AG10803 (cell line): ENCODE results near the gene TTLL5.

Experiments used
- DNase-seq: peaks from one replicate; pipeline ENCODE4 v3.0.0; 2010; ENCODE audit warnings: low read depth
- H3K4me3 ChIP-seq: 2 replicates; pipeline ENCODE4 v1.5.1; 2011; ENCODE audit warnings: mild to moderate bottlenecking, low read length, control low read depth
- TF ChIP-seq, protein P1 (sequence below): conservative IDR thresholded peaks from 2 replicates; pipeline ENCODE4 v1.5.1; 2011; ENCODE audit warnings: mild to moderate bottlenecking, low read length, control low read depth, inconsistent platforms

The TTLL5 gene

GRCh38 chr14:75933712-75934296 is 272.8 kb downstream of the TTLL5 start:
- TF ChIP-seq, protein P1, sequence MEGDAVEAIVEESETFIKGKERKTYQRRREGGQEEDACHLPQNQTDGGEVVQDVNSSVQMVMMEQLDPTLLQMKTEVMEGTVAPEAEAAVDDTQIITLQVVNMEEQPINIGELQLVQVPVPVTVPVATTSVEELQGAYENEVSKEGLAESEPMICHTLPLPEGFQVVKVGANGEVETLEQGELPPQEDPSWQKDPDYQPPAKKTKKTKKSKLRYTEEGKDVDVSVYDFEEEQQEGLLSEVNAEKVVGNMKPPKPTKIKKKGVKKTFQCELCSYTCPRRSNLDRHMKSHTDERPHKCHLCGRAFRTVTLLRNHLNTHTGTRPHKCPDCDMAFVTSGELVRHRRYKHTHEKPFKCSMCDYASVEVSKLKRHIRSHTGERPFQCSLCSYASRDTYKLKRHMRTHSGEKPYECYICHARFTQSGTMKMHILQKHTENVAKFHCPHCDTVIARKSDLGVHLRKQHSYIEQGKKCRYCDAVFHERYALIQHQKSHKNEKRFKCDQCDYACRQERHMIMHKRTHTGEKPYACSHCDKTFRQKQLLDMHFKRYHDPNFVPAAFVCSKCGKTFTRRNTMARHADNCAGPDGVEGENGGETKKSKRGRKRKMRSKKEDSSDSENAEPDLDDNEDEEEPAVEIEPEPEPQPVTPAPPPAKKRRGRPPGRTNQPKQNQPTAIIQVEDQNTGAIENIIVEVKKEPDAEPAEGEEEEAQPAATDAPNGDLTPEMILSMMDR = no peak
- DNase-seq = no peak
- no peak overlapping the region for H3K4me3 ChIP-seq

DNA sequence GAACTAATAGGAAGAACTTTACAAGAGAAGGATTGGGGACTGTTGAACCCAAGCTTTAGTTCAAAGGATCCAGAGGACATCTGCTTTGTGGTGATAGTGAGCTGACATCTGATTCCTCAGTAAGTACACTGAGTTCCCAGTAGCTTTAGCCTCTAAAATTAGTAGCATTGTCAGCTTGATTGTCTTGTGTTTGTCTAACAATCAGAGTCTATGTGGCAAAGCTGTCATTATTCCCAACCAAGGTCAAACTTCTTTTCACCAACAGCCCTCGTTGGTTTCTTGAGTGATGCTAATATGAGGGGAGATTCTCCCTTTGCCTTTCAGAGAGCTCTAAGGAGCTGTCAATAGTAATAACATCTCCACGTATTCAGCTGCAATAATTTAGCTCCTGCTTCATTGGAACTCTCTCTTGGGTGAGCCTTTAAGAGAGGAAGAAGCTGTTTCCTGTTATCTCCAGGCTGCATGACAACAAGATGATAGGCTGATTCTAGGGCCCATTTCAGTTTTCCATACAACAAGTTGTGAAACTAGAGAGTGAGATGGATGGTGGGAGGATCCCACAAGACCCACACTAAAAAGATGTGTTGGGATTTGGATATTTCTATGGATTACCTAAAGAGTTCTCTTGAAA is 274.1 kb downstream of the TTLL5 start:
- TF ChIP-seq, protein P1 = no peak
- H3K4me3 ChIP-seq = no peak overlapping the region
- no peak for DNase-seq

- no peak overlapping the region for H3K4me3 ChIP-seq
- DNase-seq = no peak
- TF ChIP-seq, protein P1 = no peak
These were observed 278.2 kb downstream of the TTLL5 start for GRCh38 chr14:75939200-75939599.

DNA sequence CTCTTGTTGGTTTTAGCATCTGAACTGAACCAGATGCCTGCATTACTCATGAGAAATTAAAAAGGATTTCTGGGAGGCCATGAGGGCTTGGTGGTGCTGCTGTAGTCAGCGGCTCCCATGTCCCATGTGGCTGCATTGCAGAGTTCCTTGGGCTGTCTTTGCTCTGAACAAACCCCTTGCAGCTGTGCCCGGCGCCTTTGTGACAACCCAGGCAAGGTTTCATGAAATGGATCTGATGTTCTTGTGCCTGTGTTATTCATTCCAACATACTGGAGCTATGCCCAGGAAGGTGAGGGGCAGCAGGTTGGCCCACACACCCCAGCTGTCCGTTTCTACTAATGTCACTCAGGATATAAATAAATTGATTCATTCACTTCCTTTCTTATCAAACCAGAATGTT is 280.0 kb downstream of the TTLL5 start:
- TF ChIP-seq, protein P1 = no peak
- peak; percentile 8 for DNase-seq
- H3K4me3 ChIP-seq = no peak overlapping the region

DNA sequence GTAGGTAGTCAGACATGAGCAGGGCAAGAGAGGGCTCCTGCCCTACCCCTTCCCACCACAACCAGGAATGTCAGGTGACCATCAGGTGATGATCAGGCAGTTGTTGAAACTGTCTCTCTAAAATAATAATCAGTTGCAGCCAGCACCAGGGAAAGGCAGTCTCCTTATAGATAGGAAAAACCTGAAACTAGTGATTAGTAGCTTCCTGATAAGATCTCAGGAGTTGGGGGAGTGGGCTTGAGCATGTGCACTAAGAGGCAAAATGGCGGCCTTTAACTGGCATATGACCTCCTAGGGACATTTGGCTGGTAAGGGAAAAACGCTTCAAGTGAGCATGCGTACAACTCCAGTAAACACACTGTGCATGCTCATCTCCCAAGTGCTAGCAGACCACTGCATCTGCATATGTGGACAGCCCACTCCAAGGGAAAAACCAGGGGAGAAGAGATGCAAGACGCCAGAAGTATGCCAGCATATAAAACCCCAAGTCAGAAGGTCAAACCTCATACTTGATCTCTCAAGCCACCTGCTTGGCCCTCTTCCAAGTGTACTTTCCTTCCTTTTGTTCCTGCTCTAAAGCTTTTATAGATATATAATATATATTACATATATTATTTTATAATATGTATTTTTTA is 283.7 kb downstream of the TTLL5 start:
- TF ChIP-seq, protein P1 = no peak
- no peak overlapping the region for H3K4me3 ChIP-seq
- DNase-seq = no peak

DNA sequence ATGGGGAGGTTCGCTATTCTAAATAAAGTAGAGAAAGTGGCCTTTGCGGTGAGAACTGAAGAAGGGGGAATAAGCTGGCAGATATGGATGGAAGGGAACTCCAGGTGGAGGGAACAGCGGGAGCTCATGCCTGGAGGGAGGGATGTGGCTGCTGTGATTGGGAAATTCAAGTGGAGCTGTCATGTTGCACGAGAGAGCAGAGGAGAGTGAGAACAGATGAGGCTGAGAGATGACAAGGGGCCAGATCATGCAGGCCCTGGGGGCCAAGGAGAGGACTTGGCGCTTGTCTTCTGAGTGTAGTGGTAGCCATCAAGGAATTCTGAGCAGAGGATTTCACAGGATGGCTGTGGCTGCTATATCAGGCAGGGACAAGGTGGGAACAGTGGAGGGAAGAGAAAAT is 285.7 kb downstream of the TTLL5 start:
- DNase-seq = no peak
- H3K4me3 ChIP-seq = no peak overlapping the region
- TF ChIP-seq, protein P1 = no peak

DNA sequence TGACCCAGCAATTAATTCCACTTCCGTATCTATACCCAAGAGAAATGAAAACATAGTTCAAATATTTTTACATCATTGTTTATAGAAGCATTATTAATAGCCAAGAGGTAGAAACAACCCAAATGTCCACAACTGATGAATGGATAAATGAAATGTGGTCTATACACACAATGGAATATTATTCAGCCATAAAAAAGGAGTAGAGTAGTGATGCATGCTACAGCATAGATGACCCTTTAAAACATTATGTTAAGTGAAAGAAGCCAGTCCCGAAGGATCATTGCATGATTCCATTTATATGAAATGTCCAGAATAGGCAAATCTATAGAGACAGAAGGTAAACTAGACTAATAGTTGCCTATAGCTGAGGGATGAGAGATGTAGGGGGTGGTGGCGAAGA is 291.4 kb downstream of the TTLL5 start:
- DNase-seq = no peak
- no peak overlapping the region for H3K4me3 ChIP-seq
- TF ChIP-seq, protein P1 = no peak
